Pancreas (tissue), 10 donors: ENCODE measurements around the gene APOBEC3G. TPM values are rescaled to one million over a fixed set of nuclear protein-coding genes. Genes with fewer than 3 reads are reported as not detected.

Source experiments
- ATAC-seq, 4 donors: fragments of 200-7000 bp; cut with Tn5 transposase; one replicate each; pipeline versions ENCODE4 v1.8.0 to v1.9.1; 2020; ENCODE audit warnings: mild to moderate bottlenecking in 4 of 4, moderate library complexity in 4 of 4
- DNase-seq, 6 donors: peaks; one replicate each; pipeline ENCODE4 v3.0.0-alpha.2; 2020
- FAIRE-seq: peaks from 2 replicates; lab custom pipeline; 2012; peaks lifted over from hg19 to GRCh38; lab: Jason Lieb, UNC
- H3K27ac ChIP-seq, 4 donors: fragments of 200-600 bp; sonication (generic); 1 replicate in 3 of 4; 2 replicates in 1 of 4; pipeline versions ENCODE4 v1.5.0 to v1.8.0; 2020
- H3K27me3 ChIP-seq, 4 donors: fragments of 200-600 bp; one replicate each; pipeline ENCODE4 v1.8.0; 2021
- H3K36me3 ChIP-seq, 3 donors: fragments of 200-600 bp; sonication (generic) in 1 of 3; one replicate each; pipeline versions ENCODE4 v1.5.0 to v1.8.0; 2020 to 2021
- H3K4me1 ChIP-seq, 3 donors: fragments of 200-600 bp; one replicate each; pipeline ENCODE4 v1.8.0; 2021
- H3K4me3 ChIP-seq, 4 donors: fragments of 200-600 bp; sonication (generic) in 2 of 4; one replicate each; pipeline versions ENCODE4 v1.5.0 to v1.8.0; 2020 to 2021
- H3K9me3 ChIP-seq, 4 donors: fragments of 200-600 bp; one replicate each; pipeline ENCODE4 v1.8.0; 2021
- WGBS, 2 donors: extraction: QIAGEN DNeasy Blood & Tissue Kit; methylation state at CpG; one replicate each; pipeline ENCODE4 v1.1.7; 2013; 5-methylcytosine and 5-hydroxymethylcytosine counted together
- intact Hi-C, 3 donors: fragments of 100-400 bp; cut with DNase I; formaldehyde crosslinking; loops; one replicate each; pipeline versions ENCODE4 v1.11.1 to v1.14.2; 2022
- polyA plus RNA-seq, 2 donors: library from polyadenylated mRNA; stranded (reverse); fragments of 200-250 nt; gene quantifications; one replicate each; pipeline ENCODE4 v1.2.3, GENCODE V29; 2013
- total RNA-seq, 6 donors: library from RNA; stranded (reverse); fragmentation: NEBNext Ultra II Directional in 4 of 6; extraction: Animal tissue kit (Norgen Biotek cat#: 25700) in 4 of 6; gene quantifications; one replicate each; pipeline versions ENCODE4 v1.2.1 to v1.2.4, GENCODE V29; 2021 to 2023
- TF ChIP-seq, protein P1 (sequence below), 4 donors: fragments of 200-600 bp; sonication (generic) in 3 of 4; IDR thresholded peaks; one replicate each; pipeline versions ENCODE4 v1.5.0 to v1.8.0; 2021; ENCODE audit warnings: antibody characterized with exemption in 4 of 4
- donor health status: healthy with polysubstance abuse.
- donor health status: DM: no; HTN: no; CAD: no; lungs with moderate emphysema.
- donor health status: DM: no; HTN: no; CAD: no.
- donor health status: control.
- donor health status: control.
- donor health status: Bipolar disorder and iron deficiency.
- donor health status: DM: yes; HTN: yes; CAD: no.
- donor health status: DM: no; HTN: no; CAD: no.
- donor health status: DM: no; HTN: no; CAD: no.
- donor health status: DM: yes; HTN: yes; CAD: no.

The APOBEC3G gene
- total and polyA plus RNA-seq, 8 donors, result 0.94 to 5.3 (median 2.8) TPM

- Histone ChIP-seq H3K36me3 (no peaks in the 10 kb centered on the region), H3K27me3 (no peaks in the 10 kb centered on the region), H3K4me1 (no peaks in the 10 kb centered on the region), H3K4me3 (no peak overlapping the region), H3K9me3 (no peaks in the 10 kb centered on the region), H3K27ac (no peak overlapping the region)
- 71 to 82% methylated on average over 3 of the region's 3 CpGs for WGBS, 2 donors
- FAIRE-seq (no peak), DNase-seq (no peak), ATAC-seq (no peak)
- TF ChIP-seq, protein P1, sequence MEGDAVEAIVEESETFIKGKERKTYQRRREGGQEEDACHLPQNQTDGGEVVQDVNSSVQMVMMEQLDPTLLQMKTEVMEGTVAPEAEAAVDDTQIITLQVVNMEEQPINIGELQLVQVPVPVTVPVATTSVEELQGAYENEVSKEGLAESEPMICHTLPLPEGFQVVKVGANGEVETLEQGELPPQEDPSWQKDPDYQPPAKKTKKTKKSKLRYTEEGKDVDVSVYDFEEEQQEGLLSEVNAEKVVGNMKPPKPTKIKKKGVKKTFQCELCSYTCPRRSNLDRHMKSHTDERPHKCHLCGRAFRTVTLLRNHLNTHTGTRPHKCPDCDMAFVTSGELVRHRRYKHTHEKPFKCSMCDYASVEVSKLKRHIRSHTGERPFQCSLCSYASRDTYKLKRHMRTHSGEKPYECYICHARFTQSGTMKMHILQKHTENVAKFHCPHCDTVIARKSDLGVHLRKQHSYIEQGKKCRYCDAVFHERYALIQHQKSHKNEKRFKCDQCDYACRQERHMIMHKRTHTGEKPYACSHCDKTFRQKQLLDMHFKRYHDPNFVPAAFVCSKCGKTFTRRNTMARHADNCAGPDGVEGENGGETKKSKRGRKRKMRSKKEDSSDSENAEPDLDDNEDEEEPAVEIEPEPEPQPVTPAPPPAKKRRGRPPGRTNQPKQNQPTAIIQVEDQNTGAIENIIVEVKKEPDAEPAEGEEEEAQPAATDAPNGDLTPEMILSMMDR (IDR thresholded peaks at IDR 0.05), result no peak
- intact Hi-C loops, result loop anchor here in 1 of 3 donors (10.0 kb wide), 1 partner anchor 579 kb away; no protein-coding TSS in a partner anchor
Observed at GRCh38 chr22:39095971-39096370, 18.9 kb downstream of the APOBEC3G start.

DNA sequence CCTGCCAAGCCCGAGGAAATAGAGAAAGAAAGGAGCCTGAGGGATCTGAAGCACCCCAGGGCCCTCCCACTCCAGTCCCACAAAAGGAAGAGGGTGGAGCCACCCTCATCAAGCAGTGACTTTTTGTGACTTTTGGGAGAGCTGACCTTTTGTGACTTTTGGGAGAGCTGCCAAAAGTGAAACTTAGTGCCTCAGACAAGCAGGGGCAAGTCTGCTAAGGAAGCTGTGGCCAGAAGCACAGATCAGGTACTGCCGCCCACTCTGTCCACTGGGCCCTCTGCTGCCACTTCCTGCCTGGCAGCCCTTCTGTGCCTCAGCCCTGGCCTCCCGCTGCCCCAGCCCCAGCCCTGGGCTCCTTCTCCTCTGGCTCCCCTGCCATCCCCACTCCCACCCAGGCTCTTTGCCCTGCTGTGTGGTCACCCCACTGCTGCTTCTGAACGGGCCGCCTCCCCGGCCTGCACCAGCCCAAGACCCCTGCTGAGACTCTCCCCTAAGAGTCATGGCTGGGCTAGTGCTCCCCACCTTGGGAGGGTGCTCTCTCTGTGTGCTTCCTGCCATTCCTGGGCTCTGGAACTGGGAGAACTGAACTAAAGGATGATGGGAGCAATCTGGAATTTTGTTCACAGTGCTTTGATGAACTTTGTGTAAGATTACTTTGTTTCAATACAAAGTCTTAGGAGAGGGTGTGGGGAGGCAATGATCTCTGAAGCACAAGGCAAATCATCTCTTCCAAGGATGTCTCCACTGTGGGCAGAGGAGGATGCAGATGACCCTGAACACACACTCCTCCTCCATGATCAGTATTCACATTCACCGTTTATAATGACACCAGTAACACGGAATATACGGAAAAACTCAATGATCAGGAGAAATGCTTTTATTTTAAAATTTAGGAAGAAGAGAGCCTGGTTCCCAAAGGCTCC is 20.3 kb downstream of the APOBEC3G start, which contains the start of gene APOBEC3H:
APOBEC3H (plus strand) TSS at position 147 of the 923 bp plus-strand sequence. CDS start 3,035 bp downstream, outside the sequence.
- no peaks in the 10 kb centered on the region for H3K36me3 ChIP-seq
- intact Hi-C loops, result loop anchor here in 1 of 3 donors (10.0 kb wide), 1 partner anchor 577 kb away; no protein-coding TSS in a partner anchor
- FAIRE-seq (no peak), ATAC-seq (peak in 3 of 4 donors; percentile 23 to 73 (median 32)), DNase-seq (no peak)
- TF ChIP-seq, protein P1 (IDR thresholded peaks at IDR 0.05), result no peak
- no peak within 1 kb of the TSS for H3K27ac ChIP-seq
- H3K4me1 ChIP-seq, result no peaks in the 10 kb centered on the region
- WGBS, 2 donors, result 80 to 84% methylated on average over 9 of the region's 9 CpGs
- H3K4me3 ChIP-seq, result no peak within 1 kb of the TSS
- no peaks in the 10 kb centered on the region for H3K27me3 ChIP-seq
- no peaks in the 10 kb centered on the region for H3K9me3 ChIP-seq

GRCh38 chr22:39098026-39098425 is 21.0 kb downstream of the APOBEC3G start:
- peak in 1 of 4 donors; percentile 14 for ATAC-seq
- H3K36me3 ChIP-seq, result no peaks in the 10 kb centered on the region
- DNase-seq, result no peak
- H3K4me3 ChIP-seq, result no peak overlapping the region
- no peaks in the 10 kb centered on the region for H3K4me1 ChIP-seq
- TF ChIP-seq, protein P1 (IDR thresholded peaks at IDR 0.05), result no peak
- FAIRE-seq, result no peak
- intact Hi-C loops, result loop anchor here in 1 of 3 donors (10.0 kb wide), 1 partner anchor 577 kb away; no protein-coding TSS in a partner anchor
- H3K9me3 ChIP-seq, result no peaks in the 10 kb centered on the region
- no peaks in the 10 kb centered on the region for H3K27me3 ChIP-seq
- no peak overlapping the region for H3K27ac ChIP-seq
- WGBS, 2 donors, result 76 to 83% methylated on average over 6 of the region's 6 CpGs

- FAIRE-seq, result no peak
- no peak overlapping the region for H3K27ac ChIP-seq
- TF ChIP-seq, protein P1 (IDR thresholded peaks at IDR 0.05), result no peak
Observed at GRCh38 chr22:39098576-39098975, 21.5 kb downstream of the APOBEC3G start.

More at GRCh38 chr22:39098576-39098975, 21.5 kb downstream of the APOBEC3G start:
- DNase-seq (no peak), ATAC-seq (no peak)
- Histone ChIP-seq H3K27me3 (no peaks in the 10 kb centered on the region), H3K4me3 (no peak overlapping the region), H3K36me3 (no peaks in the 10 kb centered on the region), H3K4me1 (no peaks in the 10 kb centered on the region), H3K9me3 (no peaks in the 10 kb centered on the region)
- 82 to 91% methylated on average over 8 of the region's 8 CpGs for WGBS, 2 donors
- intact Hi-C loops, result loop anchor here in 1 of 3 donors (10.0 kb wide), 1 partner anchor 576 kb away; no protein-coding TSS in a partner anchor
